Liver (tissue), 9 donors: Measurements from ENCODE around the gene CHRDL2. TPM values are rescaled to one million over a fixed set of nuclear protein-coding genes. Genes with fewer than 3 reads are reported as not detected.

Experiments
- DNase-seq: peaks from one replicate; pipeline ENCODE4 v3.0.0-alpha.2; 2017; ENCODE audit warnings: low spot score
- H3K27ac ChIP-seq, 2 donors: one replicate each; pipeline ENCODE4 v1.7.0; 2013; ENCODE audit warnings: inconsistent platforms in 2 of 2, low read length in 2 of 2, control low read depth in 1 of 2, low read depth in 1 of 2, mild to moderate bottlenecking in 1 of 2
- H3K27me3 ChIP-seq, 4 donors: one replicate each; pipeline versions ENCODE4 v1.6.1 to v1.7.0; 2013; ENCODE audit warnings: low read length in 3 of 4, inconsistent platforms in 1 of 4, mild to moderate bottlenecking in 1 of 4, moderate library complexity in 1 of 4; ENCODE audit not compliant: control insufficient read depth in 4 of 4, insufficient read depth in 4 of 4
- H3K36me3 ChIP-seq, 4 donors: one replicate each; pipeline versions ENCODE4 v1.6.1 to v1.7.0; 2013; ENCODE audit warnings: low read length in 3 of 4, mild to moderate bottlenecking in 3 of 4, low read depth in 1 of 4, moderate library complexity in 1 of 4; ENCODE audit not compliant: control insufficient read depth in 4 of 4, insufficient read depth in 3 of 4
- H3K4me1 ChIP-seq, 4 donors: one replicate each; pipeline versions ENCODE4 v1.6.1 to v1.7.0; 2013; ENCODE audit warnings: low read length in 3 of 4, mild to moderate bottlenecking in 3 of 4, moderate library complexity in 1 of 4; ENCODE audit not compliant: control insufficient read depth in 4 of 4, insufficient read depth in 4 of 4
- H3K4me3 ChIP-seq, 3 donors: one replicate each; pipeline versions ENCODE4 v1.6.1 to v1.7.0; 2013; ENCODE audit warnings: low read length in 3 of 3, control low read depth in 1 of 3, low read depth in 1 of 3, mild to moderate bottlenecking in 1 of 3
- H3K9ac ChIP-seq, 2 donors: one replicate each; pipeline ENCODE4 v1.7.0; 2013; ENCODE audit warnings: low read length in 2 of 2, mild to moderate bottlenecking in 2 of 2, moderate library complexity in 2 of 2, control low read depth in 1 of 2, low read depth in 1 of 2
- H3K9me3 ChIP-seq, 4 donors: one replicate each; pipeline versions ENCODE4 v1.6.1 to v1.7.0; 2013; ENCODE audit warnings: low read length in 3 of 4; ENCODE audit not compliant: control insufficient read depth in 4 of 4
- EGR1 ChIP-seq, 2 donors: IDR thresholded peaks; 2 replicates each; pipeline ENCODE4 v1.6.1; 2016 to 2018; ENCODE audit warnings: antibody characterized with exemption in 2 of 2, low read depth in 2 of 2
- FOXA1 ChIP-seq: IDR thresholded peaks from 2 replicates; pipeline ENCODE4 v1.6.1; 2016; ENCODE audit warnings: antibody characterized with exemption
- FOXA2 ChIP-seq: IDR thresholded peaks from 2 replicates; pipeline ENCODE4 v1.6.1; 2016; ENCODE audit warnings: antibody characterized with exemption
- GABPA ChIP-seq, 2 donors: IDR thresholded peaks in 1 of 2; conservative IDR thresholded peaks in 1 of 2; 2 replicates each; pipeline ENCODE4 v1.6.1; 2016; ENCODE audit warnings: antibody characterized with exemption in 2 of 2, mild to moderate bottlenecking in 1 of 2, moderate library complexity in 1 of 2
- HNF4A ChIP-seq, 2 donors: conservative IDR thresholded peaks; 2 replicates each; pipeline ENCODE4 v1.6.1; 2016; ENCODE audit warnings: antibody characterized with exemption in 2 of 2, mild to moderate bottlenecking in 2 of 2
- HNF4G ChIP-seq: IDR thresholded peaks from 2 replicates; pipeline ENCODE4 v1.6.1; 2016; ENCODE audit warnings: antibody characterized with exemption
- JUND ChIP-seq, 2 donors: IDR thresholded peaks; 2 replicates each; pipeline ENCODE4 v1.6.1; 2016; ENCODE audit warnings: antibody characterized with exemption in 2 of 2
- NR2F2 ChIP-seq: IDR thresholded peaks from 2 replicates; pipeline ENCODE4 v1.6.1; 2016; ENCODE audit warnings: antibody characterized with exemption
- RAD21 ChIP-seq, 2 donors: IDR thresholded peaks; 2 replicates each; pipeline ENCODE4 v1.6.1; 2016; ENCODE audit warnings: antibody characterized with exemption in 2 of 2, mild to moderate bottlenecking in 2 of 2
- RXRA ChIP-seq, 2 donors: IDR thresholded peaks; 2 replicates each; pipeline ENCODE4 v1.6.1; 2017 to 2018; ENCODE audit warnings: antibody characterized with exemption in 2 of 2, mild to moderate bottlenecking in 1 of 2
- SP1 ChIP-seq: IDR thresholded peaks from 2 replicates; pipeline ENCODE4 v1.6.1; 2018; ENCODE audit warnings: antibody characterized with exemption, mild to moderate bottlenecking
- TAF1 ChIP-seq: conservative IDR thresholded peaks from 2 replicates; pipeline ENCODE4 v1.6.1; 2016; ENCODE audit warnings: antibody characterized with exemption, mild to moderate bottlenecking
- YY1 ChIP-seq: IDR thresholded peaks from 2 replicates; pipeline ENCODE4 v1.6.1; 2016; ENCODE audit warnings: antibody characterized with exemption, mild to moderate bottlenecking
- WGBS: extraction: QIAGEN DNeasy Blood & Tissue Kit; methylation state at CpG from one replicate; pipeline ENCODE4 v1.1.7; 2013; 5-methylcytosine and 5-hydroxymethylcytosine counted together
- polyA plus RNA-seq, 2 donors: library from polyadenylated mRNA; stranded (reverse) in 1 of 2; unstranded in 1 of 2; fragments of 200-250 nt in 1 of 2; fragments of >200 nt in 1 of 2; fragmentation: Nextera tagmentation in 1 of 2; extraction: Ambion mirVana in 1 of 2; gene quantifications; one replicate each; pipeline versions ENCODE4 v1.2.1 to v1.2.3, GENCODE V29; 2013 to 2015
- total RNA-seq, 2 donors: library from RNA; depleted of rRNA; stranded (reverse); fragments of >200 nt; gene quantifications; one replicate each; pipeline ENCODE4 v1.2.3, GENCODE V29; 2014
- TF ChIP-seq, protein P1 (sequence below): IDR thresholded peaks from 2 replicates; pipeline ENCODE4 v1.6.1; 2016; ENCODE audit warnings: antibody characterized with exemption
- TF ChIP-seq, protein P2 (sequence below): IDR thresholded peaks from 2 replicates; pipeline ENCODE4 v1.6.1; 2016; ENCODE audit warnings: antibody characterized with exemption
- TF ChIP-seq, protein P3 (sequence below): fragments of 150-350 bp; IDR thresholded peaks from 2 replicates; pipeline ENCODE4 v1.5.1; 2017; ENCODE audit warnings: improper control_type of control experiment, low read depth, low read length; ENCODE audit not compliant: missing input control
- TF ChIP-seq, protein P4 (sequence below): IDR thresholded peaks from 2 replicates; pipeline ENCODE4 v1.6.1; 2016; ENCODE audit warnings: antibody characterized with exemption, mild to moderate bottlenecking
- TF ChIP-seq, protein P5 (sequence below): IDR thresholded peaks from 2 replicates; pipeline ENCODE4 v1.6.1; 2016; ENCODE audit warnings: antibody characterized with exemption
- donor health status: healthy.
- donor health status: healthy.
- donor health status: healthy.
- donor health status: healthy.
- donor health status: healthy.

CHRDL2 gene, protein sequence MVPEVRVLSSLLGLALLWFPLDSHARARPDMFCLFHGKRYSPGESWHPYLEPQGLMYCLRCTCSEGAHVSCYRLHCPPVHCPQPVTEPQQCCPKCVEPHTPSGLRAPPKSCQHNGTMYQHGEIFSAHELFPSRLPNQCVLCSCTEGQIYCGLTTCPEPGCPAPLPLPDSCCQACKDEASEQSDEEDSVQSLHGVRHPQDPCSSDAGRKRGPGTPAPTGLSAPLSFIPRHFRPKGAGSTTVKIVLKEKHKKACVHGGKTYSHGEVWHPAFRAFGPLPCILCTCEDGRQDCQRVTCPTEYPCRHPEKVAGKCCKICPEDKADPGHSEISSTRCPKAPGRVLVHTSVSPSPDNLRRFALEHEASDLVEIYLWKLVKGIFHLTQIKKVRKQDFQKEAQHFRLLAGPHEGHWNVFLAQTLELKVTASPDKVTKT
- total RNA-seq: 1 to 10 TPM in 1 of 2 donors, not detected in 1; 1.8 TPM
- polyA plus RNA-seq: 10 to 100 TPM; 15.8 to 19.0 TPM

DNA sequence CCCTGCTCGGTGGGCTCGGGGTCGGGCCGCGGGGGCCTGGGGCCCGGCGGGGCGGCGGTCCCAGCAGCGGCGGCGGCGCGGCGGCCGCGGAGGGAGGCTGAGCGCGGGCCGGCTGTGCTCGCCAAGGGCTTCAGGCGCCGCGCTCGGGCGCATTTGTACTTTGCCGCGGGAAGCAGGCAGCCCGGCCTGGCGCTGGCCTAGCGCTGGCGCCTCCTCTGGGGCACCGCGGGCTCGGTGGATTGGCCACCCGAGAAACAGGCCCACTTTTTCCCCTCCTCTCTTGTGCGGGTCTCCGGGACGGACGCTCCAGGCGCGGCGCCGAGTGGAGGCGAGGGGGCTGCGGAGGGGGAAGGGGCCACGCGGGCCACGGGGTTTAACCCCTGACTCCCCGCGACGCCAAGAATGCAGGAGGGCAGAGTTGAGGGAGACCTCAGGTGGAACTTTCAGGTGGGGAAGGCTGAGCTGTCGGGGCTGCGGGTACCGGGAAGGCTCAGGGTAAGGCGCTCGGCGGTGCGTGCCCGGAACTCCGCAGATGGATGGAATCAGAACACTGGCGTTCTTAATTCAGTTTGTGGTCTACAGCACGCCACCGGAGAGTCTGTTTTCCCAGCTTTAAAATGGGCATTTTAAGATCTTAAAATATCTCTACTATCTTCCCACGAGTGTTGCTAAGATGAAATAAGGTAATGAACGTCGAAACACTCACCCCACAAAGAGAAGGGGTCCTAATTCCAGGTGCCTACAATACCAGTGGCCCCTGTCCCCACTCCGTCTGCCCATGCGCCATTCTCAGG, at the start of gene CHRDL2:
Gene CHRDL2, minus strand, starts transcription at position 126 of the 794 bp plus-strand sequence. CDS start 538 bp downstream, outside the sequence.
- no peak within 1 kb of the TSS for H3K27ac ChIP-seq
- H3K27me3 ChIP-seq: peaks cover 0 to 6% (median 1%) of the 10 kb centered on the region in 4 donors
- WGBS: 15% methylated on average over 69 of the region's 69 CpGs
- H3K9me3 ChIP-seq: no peaks in the 10 kb centered on the region
- H3K9ac ChIP-seq: no peak within 1 kb of the TSS
- peaks cover 3 to 15% (median 4%) of the 10 kb centered on the region in 4 donors for H3K4me1 ChIP-seq
- TF ChIP-seq, protein P1, sequence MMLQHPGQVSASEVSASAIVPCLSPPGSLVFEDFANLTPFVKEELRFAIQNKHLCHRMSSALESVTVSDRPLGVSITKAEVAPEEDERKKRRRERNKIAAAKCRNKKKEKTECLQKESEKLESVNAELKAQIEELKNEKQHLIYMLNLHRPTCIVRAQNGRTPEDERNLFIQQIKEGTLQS: no peak
- TF ChIP-seq FOXA2 (no peak), EGR1 (IDR thresholded peaks at IDR 0.05; ENCODE audit: low read depth in 2 of 2) (no peak), TAF1 (no peak), NR2F2 (no peak), JUND (IDR thresholded peaks at IDR 0.05) (no peak), HNF4G (no peak), SP1 (no peak), FOXA1 (no peak), YY1 (no peak), GABPA (IDR thresholded peaks at IDR 0.05 in 1 of 2, conservative IDR thresholded peaks at IDR 0.05 in 1 of 2) (no peak), RXRA (IDR thresholded peaks at IDR 0.05) (no peak), RAD21 (IDR thresholded peaks at IDR 0.05) (no peak), HNF4A (conservative IDR thresholded peaks at IDR 0.05) (no peak)
- TF ChIP-seq, protein P2, sequence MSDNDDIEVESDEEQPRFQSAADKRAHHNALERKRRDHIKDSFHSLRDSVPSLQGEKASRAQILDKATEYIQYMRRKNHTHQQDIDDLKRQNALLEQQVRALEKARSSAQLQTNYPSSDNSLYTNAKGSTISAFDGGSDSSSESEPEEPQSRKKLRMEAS: no peak
- TF ChIP-seq, protein P3, sequence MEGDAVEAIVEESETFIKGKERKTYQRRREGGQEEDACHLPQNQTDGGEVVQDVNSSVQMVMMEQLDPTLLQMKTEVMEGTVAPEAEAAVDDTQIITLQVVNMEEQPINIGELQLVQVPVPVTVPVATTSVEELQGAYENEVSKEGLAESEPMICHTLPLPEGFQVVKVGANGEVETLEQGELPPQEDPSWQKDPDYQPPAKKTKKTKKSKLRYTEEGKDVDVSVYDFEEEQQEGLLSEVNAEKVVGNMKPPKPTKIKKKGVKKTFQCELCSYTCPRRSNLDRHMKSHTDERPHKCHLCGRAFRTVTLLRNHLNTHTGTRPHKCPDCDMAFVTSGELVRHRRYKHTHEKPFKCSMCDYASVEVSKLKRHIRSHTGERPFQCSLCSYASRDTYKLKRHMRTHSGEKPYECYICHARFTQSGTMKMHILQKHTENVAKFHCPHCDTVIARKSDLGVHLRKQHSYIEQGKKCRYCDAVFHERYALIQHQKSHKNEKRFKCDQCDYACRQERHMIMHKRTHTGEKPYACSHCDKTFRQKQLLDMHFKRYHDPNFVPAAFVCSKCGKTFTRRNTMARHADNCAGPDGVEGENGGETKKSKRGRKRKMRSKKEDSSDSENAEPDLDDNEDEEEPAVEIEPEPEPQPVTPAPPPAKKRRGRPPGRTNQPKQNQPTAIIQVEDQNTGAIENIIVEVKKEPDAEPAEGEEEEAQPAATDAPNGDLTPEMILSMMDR: no peak
- TF ChIP-seq, protein P4, sequence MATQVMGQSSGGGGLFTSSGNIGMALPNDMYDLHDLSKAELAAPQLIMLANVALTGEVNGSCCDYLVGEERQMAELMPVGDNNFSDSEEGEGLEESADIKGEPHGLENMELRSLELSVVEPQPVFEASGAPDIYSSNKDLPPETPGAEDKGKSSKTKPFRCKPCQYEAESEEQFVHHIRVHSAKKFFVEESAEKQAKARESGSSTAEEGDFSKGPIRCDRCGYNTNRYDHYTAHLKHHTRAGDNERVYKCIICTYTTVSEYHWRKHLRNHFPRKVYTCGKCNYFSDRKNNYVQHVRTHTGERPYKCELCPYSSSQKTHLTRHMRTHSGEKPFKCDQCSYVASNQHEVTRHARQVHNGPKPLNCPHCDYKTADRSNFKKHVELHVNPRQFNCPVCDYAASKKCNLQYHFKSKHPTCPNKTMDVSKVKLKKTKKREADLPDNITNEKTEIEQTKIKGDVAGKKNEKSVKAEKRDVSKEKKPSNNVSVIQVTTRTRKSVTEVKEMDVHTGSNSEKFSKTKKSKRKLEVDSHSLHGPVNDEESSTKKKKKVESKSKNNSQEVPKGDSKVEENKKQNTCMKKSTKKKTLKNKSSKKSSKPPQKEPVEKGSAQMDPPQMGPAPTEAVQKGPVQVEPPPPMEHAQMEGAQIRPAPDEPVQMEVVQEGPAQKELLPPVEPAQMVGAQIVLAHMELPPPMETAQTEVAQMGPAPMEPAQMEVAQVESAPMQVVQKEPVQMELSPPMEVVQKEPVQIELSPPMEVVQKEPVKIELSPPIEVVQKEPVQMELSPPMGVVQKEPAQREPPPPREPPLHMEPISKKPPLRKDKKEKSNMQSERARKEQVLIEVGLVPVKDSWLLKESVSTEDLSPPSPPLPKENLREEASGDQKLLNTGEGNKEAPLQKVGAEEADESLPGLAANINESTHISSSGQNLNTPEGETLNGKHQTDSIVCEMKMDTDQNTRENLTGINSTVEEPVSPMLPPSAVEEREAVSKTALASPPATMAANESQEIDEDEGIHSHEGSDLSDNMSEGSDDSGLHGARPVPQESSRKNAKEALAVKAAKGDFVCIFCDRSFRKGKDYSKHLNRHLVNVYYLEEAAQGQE: no peak
- TF ChIP-seq, protein P5, sequence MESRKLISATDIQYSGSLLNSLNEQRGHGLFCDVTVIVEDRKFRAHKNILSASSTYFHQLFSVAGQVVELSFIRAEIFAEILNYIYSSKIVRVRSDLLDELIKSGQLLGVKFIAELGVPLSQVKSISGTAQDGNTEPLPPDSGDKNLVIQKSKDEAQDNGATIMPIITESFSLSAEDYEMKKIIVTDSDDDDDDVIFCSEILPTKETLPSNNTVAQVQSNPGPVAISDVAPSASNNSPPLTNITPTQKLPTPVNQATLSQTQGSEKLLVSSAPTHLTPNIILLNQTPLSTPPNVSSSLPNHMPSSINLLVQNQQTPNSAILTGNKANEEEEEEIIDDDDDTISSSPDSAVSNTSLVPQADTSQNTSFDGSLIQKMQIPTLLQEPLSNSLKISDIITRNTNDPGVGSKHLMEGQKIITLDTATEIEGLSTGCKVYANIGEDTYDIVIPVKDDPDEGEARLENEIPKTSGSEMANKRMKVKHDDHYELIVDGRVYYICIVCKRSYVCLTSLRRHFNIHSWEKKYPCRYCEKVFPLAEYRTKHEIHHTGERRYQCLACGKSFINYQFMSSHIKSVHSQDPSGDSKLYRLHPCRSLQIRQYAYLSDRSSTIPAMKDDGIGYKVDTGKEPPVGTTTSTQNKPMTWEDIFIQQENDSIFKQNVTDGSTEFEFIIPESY: no peak
- no peaks in the 10 kb centered on the region for H3K36me3 ChIP-seq
- peak within 1 kb of the TSS in 1 of 3 donors; percentile 46 for H3K4me3 ChIP-seq
- DNase-seq: no peak
